ENCODE results near the gene CD300C.
A peak's percentile ranks its signal among the peaks of the same experiment; 100 is the strongest.
"Not testable (repeated sequence)": the region's sequence is repeated elsewhere in the genome, so short reads cannot be mapped to it uniquely, and the experiment has no call there.

CD300C gene

GRCh38 chr17:74545843-74546230 is at the start of gene CD300C:
Gene CD300C, minus strand, starts transcription at chr17:74546115. Its CDS starts 333 bp downstream, at chr17:74545782.
- DNase-seq (ENCODE audit: low read depth in 2 of 2), result no peak

- no peak for DNase-seq (ENCODE audit: low read depth in 2 of 2)
Measured at GRCh38 chr17:74595037-74595750, 49.3 kb upstream of the CD300C start.

DNA sequence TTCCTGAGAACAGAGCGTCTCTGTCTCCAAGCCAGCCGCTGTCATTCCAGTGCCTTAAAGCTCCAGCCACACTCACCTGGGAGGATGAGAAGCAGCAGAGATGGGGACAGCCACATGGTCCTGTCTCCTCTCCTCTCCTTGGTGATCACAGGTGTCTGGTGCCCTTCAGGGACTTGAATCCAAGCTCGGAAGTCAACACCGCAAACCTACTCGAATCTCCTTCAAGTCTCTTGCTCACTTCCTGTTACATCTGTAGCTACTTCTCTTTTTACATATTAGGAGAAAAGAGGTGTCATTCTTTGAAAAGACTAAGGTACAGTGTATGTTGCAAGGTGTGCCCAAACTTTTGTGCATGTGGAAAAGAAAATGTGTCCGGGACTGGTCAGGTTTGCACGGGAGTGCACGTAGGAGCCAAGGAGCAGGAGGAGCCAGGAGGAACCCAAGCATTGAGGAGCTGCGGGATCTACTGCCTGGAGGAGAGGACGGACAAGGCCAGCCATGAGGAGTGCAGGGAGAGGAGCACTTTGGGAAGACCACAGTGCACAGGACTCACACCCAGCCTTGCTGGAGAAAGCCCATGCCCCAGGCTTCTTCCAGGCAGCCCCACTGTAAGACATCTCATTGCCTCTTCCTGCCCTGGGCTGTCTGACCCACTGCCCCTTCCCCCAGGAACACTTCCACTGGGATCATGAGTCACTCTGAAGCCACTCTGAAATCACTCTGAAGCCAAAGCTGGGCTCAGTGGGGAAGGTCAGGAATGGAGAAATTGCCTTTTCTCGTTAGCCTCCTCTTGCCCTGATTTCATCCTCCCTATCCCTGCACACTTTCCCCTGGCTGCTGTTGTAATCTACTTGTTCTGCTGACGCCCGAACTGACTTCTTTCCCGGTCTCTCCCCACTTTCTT is 46.4 kb upstream of the CD300C start, which contains the start of gene CD300LD:
CD300LD (minus strand) TSS at position 197 of the 904 bp plus-strand sequence; CDS start at position 116, 81 bp downstream.
- no peak for DNase-seq (ENCODE audit: low read depth in 2 of 2)

DNA sequence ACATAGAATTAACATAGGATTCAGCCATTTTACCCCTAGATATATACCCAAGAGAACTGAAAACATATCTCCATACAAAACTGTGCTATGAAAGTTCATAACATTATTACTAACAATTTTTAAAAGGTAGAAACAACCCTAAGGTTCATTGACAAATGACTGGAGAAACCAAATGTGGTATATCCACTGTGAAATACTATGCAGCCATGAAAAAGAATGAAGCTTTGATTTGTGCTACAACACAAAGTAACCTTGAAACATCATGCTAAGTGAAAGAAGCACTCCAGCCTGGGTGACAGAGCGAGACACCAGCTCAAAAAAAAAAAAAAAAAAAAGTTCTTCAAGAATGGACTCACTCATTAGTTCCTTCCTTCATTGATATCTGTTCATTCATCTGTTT is 45.6 kb upstream of the CD300C start:
- no peak for DNase-seq (ENCODE audit: low read depth in 2 of 2)

DNA sequence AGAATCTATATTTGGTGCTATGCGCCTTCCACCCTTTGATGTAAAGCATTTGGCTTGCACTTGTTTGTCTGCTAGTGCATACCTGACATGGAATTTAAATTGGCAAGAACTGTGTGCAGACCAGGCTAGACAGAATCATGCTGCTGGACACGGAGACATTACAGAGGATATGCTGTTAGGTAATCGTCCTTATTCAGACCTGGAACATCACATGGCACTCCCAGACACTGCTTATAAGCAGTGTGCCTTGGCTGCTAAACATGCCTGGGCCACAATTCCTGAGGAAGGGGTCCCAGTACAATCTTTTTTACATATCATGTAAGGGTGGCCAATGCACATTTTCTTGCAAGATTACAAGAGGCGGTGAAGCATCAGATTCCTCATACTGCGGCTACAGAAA is 39.8 kb upstream of the CD300C start:
- DNase-seq (ENCODE audit: low read depth in 2 of 2), result no peak

- no peak for DNase-seq (ENCODE audit: low read depth in 2 of 2)
Measured at GRCh38 chr17:74584292-74585060, 38.6 kb upstream of the CD300C start.

GRCh38 chr17:74582633-74583032 is 36.7 kb upstream of the CD300C start:
- DNase-seq (ENCODE audit: low read depth in 2 of 2), result no peak

GRCh38 chr17:74579900-74580299 is 34.0 kb upstream of the CD300C start:
- DNase-seq (ENCODE audit: low read depth in 2 of 2), result no peak

GRCh38 chr17:74578979-74579378 is 33.1 kb upstream of the CD300C start:
- DNase-seq (ENCODE audit: low read depth in 2 of 2), result no peak

- no peak for DNase-seq (ENCODE audit: low read depth in 2 of 2)
Measured at GRCh38 chr17:74574489-74575142, 28.7 kb upstream of the CD300C start.

GRCh38 chr17:74573635-74574034 is 27.7 kb upstream of the CD300C start:
- not testable (repeated sequence) for DNase-seq (ENCODE audit: low read depth in 2 of 2)

DNA sequence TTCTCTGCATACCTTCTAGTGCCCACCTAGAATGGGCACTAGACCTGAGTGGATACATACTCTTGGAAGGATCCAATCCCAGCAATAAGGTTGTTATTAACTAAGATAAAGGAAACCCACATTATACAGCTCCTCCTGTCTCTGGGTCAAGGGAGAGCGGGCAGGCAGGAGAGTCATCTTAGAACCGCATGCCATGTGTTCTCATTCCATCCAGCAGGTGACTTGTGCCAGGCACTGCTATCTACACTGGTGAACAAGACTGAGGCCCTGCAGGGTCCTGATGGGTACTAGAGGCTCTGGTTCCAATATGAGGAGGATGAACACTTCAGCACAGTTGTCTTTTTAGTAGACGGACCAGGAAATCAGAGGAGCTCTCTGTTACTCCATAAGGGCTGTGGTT is 27.3 kb upstream of the CD300C start:
- DNase-seq (ENCODE audit: low read depth in 2 of 2), result no peak

GRCh38 chr17:74571621-74572270 is 25.8 kb upstream of the CD300C start:
- DNase-seq (ENCODE audit: low read depth in 2 of 2), result no peak

GRCh38 chr17:74569020-74570003 is 23.4 kb upstream of the CD300C start:
- DNase-seq (ENCODE audit: low read depth in 2 of 2), result no peak

GRCh38 chr17:74568106-74568873 is 22.4 kb upstream of the CD300C start:
- DNase-seq (ENCODE audit: low read depth in 2 of 2), result no peak

GRCh38 chr17:74567397-74567796 is 21.5 kb upstream of the CD300C start, which contains the start of gene CD300H:
Gene CD300H, minus strand, starts transcription at chr17:74567509.
- DNase-seq (ENCODE audit: low read depth in 2 of 2), result no peak

- DNase-seq (ENCODE audit: low read depth in 2 of 2), result peak; percentile 4 to 12
Measured at GRCh38 chr17:74566132-74566753, 20.3 kb upstream of the CD300C start.

- no peak for DNase-seq (ENCODE audit: low read depth in 2 of 2)
Measured at GRCh38 chr17:74565126-74565525, 19.2 kb upstream of the CD300C start.
